Measurements from ENCODE around the gene SACM1L.

DNA sequence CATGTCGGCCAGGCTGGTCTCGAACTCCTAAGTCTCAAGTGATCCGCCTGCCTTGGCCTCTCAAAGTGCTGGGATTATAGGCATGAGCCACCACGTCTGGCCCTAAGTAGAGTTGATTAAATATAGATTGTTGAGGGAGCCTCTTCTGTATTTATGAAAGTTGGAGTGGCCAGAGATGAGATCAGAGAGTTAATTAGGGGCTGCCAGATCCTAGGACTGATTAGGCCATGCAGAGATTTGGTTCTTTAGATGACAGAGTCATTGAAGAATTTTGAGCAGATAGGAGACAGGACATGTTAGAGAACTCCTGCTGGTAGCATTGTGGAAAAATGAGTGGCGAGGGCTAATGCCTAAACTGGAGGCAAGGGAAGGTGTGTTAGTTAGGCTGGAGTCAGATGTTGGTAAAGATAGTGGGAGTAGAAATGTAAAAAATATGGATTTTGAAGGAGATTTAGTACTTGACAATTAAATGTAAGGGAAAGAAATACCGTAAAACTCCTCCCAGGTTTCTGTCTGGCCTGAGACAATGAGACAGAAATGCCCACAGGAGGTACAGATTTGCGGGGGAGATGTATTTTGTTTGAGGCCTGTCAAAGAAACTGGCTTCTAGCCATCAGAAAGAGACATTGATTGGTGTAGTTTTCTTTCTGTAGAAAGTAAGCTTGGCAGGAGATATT is 23.4 kb downstream of the SACM1L start:
- TF ChIP-seq ZNF274 (IDR thresholded peaks at IDR 0.05; ENCODE audit: low read depth, low read length) (no peak), YY1 (IDR thresholded peaks at IDR 0.05; ENCODE audit: insufficient read depth, insufficient read length) (no peak)
